ENCODE results near the gene ADGRV1.
"Not testable (repeated sequence)": the region's sequence is repeated elsewhere in the genome, so short reads cannot be mapped to it uniquely, and the experiment has no call there.

Gene ADGRV1

GRCh38 chr5:90602681-90603080 is 44.1 kb downstream of the ADGRV1 start:
- no peak for DNase-seq

- DNase-seq, result no peak
Observed at GRCh38 chr5:90606539-90606938, 47.9 kb downstream of the ADGRV1 start.

- no peak for DNase-seq
Observed at GRCh38 chr5:90612919-90613318, 54.3 kb downstream of the ADGRV1 start.

- no peak for DNase-seq
Observed at GRCh38 chr5:90613459-90613858, 54.9 kb downstream of the ADGRV1 start.

- no peak for DNase-seq
Observed at GRCh38 chr5:90613918-90614504, 55.4 kb downstream of the ADGRV1 start.

GRCh38 chr5:90615355-90615754 is 56.8 kb downstream of the ADGRV1 start:
- DNase-seq, result no peak

- no peak for DNase-seq
Observed at GRCh38 chr5:90618071-90618470, 59.5 kb downstream of the ADGRV1 start.

- DNase-seq, result not testable (repeated sequence)
Observed at GRCh38 chr5:90619762-90620161, 61.2 kb downstream of the ADGRV1 start.

GRCh38 chr5:90621848-90622247 is 63.3 kb downstream of the ADGRV1 start:
- DNase-seq, result no peak

- no peak for DNase-seq
Observed at GRCh38 chr5:90626493-90626892, 67.9 kb downstream of the ADGRV1 start.

GRCh38 chr5:90628492-90628891 is 69.9 kb downstream of the ADGRV1 start:
- DNase-seq, result no peak

- DNase-seq, result no peak
Observed at GRCh38 chr5:90632791-90633190, 74.2 kb downstream of the ADGRV1 start.

- DNase-seq, result no peak
Observed at GRCh38 chr5:90636948-90637347, 78.4 kb downstream of the ADGRV1 start.

- no peak for DNase-seq
Observed at GRCh38 chr5:90637731-90638130, 79.1 kb downstream of the ADGRV1 start.

GRCh38 chr5:90638878-90639277 is 80.3 kb downstream of the ADGRV1 start:
- no peak for DNase-seq

GRCh38 chr5:90640484-90641059 is 82.0 kb downstream of the ADGRV1 start:
- no peak for DNase-seq

GRCh38 chr5:90641528-90641927 is 82.9 kb downstream of the ADGRV1 start:
- DNase-seq, result no peak

GRCh38 chr5:90642706-90643229 is 84.2 kb downstream of the ADGRV1 start:
- DNase-seq, result no peak

- DNase-seq, result no peak
Observed at GRCh38 chr5:90644132-90644531, 85.5 kb downstream of the ADGRV1 start.

- DNase-seq, result no peak
Observed at GRCh38 chr5:90645024-90645610, 86.5 kb downstream of the ADGRV1 start.

GRCh38 chr5:90650767-90651166 is 92.2 kb downstream of the ADGRV1 start:
- DNase-seq, result no peak

GRCh38 chr5:90654215-90654614 is 95.6 kb downstream of the ADGRV1 start:
- DNase-seq, result no peak

GRCh38 chr5:90655423-90655822 is 96.8 kb downstream of the ADGRV1 start:
- DNase-seq, result no peak

GRCh38 chr5:90657030-90657429 is 98.4 kb downstream of the ADGRV1 start:
- DNase-seq, result no peak

GRCh38 chr5:90657788-90658187 is 99.2 kb downstream of the ADGRV1 start:
- DNase-seq, result no peak

Data from activated T-cell treated with anti-CD3 and anti-CD28 coated beads, Interleukin-2, amount 50 U/mL, for 1 hour (primary cell).